Measurements from ENCODE around the gene PCDHGA8.
"Not testable (repeated sequence)": the region's sequence is repeated elsewhere in the genome, so short reads cannot be mapped to it uniquely, and the experiment has no call there.

PCDHGA8 gene

DNA sequence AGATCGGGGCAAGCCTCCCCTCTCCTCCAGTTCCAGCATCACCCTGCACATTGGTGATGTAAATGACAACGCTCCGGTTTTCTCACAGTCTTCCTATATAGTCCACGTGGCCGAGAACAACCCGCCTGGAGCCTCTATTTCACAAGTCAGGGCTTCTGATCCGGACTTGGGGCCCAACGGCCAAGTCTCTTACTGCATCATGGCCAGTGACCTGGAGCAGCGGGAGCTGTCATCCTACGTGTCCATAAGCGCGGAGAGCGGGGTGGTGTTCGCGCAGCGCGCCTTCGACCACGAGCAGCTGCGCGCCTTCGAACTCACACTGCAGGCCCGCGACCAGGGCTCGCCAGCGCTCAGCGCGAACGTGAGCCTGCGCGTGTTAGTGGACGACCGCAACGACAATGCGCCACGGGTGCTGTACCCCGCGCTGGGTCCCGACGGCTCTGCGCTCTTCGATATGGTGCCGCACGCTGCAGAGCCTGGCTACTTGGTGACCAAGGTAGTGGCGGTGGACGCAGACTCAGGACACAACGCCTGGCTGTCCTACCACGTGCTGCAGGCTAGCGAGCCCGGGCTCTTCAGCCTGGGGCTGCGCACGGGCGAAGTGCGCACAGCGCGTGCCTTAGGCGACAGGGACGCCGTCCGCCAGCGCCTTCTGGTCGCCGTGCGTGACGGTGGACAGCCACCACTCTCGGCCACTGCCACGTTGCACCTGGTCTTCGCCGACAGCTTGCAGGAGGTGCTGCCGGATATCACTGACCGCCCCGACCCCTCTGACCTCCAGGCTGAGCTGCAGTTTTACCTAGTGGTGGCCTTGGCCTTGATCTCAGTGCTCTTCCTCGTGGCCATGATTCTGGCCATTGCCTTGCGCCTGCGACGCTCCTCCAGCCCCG lies 3.0 kb upstream of the PCDHGA8 start:
- TF ChIP-seq GABPA (IDR thresholded peaks at IDR 0.05; ENCODE audit: low read depth) (no peak), SPI1 (IDR thresholded peaks at IDR 0.05; ENCODE audit: borderline replicate concordance, low read depth) (no peak), POLR2AphosphoS5 (IDR thresholded peaks at IDR 0.05; ENCODE audit: low read depth) (no peak)
- TF ChIP-seq, protein P1, sequence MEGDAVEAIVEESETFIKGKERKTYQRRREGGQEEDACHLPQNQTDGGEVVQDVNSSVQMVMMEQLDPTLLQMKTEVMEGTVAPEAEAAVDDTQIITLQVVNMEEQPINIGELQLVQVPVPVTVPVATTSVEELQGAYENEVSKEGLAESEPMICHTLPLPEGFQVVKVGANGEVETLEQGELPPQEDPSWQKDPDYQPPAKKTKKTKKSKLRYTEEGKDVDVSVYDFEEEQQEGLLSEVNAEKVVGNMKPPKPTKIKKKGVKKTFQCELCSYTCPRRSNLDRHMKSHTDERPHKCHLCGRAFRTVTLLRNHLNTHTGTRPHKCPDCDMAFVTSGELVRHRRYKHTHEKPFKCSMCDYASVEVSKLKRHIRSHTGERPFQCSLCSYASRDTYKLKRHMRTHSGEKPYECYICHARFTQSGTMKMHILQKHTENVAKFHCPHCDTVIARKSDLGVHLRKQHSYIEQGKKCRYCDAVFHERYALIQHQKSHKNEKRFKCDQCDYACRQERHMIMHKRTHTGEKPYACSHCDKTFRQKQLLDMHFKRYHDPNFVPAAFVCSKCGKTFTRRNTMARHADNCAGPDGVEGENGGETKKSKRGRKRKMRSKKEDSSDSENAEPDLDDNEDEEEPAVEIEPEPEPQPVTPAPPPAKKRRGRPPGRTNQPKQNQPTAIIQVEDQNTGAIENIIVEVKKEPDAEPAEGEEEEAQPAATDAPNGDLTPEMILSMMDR (IDR thresholded peaks at IDR 0.05; ENCODE audit: insufficient read depth, low read length), result no peak
- TF ChIP-seq, protein P2, sequence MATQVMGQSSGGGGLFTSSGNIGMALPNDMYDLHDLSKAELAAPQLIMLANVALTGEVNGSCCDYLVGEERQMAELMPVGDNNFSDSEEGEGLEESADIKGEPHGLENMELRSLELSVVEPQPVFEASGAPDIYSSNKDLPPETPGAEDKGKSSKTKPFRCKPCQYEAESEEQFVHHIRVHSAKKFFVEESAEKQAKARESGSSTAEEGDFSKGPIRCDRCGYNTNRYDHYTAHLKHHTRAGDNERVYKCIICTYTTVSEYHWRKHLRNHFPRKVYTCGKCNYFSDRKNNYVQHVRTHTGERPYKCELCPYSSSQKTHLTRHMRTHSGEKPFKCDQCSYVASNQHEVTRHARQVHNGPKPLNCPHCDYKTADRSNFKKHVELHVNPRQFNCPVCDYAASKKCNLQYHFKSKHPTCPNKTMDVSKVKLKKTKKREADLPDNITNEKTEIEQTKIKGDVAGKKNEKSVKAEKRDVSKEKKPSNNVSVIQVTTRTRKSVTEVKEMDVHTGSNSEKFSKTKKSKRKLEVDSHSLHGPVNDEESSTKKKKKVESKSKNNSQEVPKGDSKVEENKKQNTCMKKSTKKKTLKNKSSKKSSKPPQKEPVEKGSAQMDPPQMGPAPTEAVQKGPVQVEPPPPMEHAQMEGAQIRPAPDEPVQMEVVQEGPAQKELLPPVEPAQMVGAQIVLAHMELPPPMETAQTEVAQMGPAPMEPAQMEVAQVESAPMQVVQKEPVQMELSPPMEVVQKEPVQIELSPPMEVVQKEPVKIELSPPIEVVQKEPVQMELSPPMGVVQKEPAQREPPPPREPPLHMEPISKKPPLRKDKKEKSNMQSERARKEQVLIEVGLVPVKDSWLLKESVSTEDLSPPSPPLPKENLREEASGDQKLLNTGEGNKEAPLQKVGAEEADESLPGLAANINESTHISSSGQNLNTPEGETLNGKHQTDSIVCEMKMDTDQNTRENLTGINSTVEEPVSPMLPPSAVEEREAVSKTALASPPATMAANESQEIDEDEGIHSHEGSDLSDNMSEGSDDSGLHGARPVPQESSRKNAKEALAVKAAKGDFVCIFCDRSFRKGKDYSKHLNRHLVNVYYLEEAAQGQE (IDR thresholded peaks at IDR 0.05; ENCODE audit: insufficient replicate concordance, low read depth), result no peak
- Histone ChIP-seq H3K27me3 (ENCODE audit: insufficient read depth, poor library complexity, severe bottlenecking) (no peaks in the 10 kb centered on the region), H3K4me3 (replicated peaks; ENCODE audit: insufficient read depth, low read length) (no peak overlapping the region), H3K27ac (replicated peaks) (no peak overlapping the region)
- no peak for DNase-seq (ENCODE audit: low read depth in 1 of 2, low spot score in 1 of 2)

DNA sequence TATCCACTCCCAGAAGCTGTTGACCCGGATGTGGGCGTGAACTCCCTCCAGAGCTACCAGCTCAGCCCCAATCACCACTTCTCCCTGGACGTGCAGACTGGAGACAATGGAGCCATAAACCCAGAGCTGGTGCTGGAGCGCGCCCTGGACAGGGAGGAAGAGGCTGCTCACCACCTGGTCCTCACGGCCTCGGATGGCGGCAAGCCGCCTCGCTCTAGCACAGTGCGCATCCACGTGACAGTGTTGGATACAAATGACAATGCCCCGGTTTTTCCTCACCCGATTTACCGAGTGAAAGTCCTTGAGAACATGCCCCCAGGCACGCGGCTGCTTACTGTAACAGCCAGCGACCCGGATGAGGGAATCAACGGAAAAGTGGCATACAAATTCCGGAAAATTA lies 834 bp downstream of the PCDHGA8 start:
- no peaks in the 10 kb centered on the region for H3K27me3 ChIP-seq (ENCODE audit: insufficient read depth, poor library complexity, severe bottlenecking)
- no peak for DNase-seq (ENCODE audit: low read depth in 1 of 2, low spot score in 1 of 2)
- TF ChIP-seq, protein P1 (IDR thresholded peaks at IDR 0.05; ENCODE audit: insufficient read depth, low read length), result no peak
- TF ChIP-seq GABPA (IDR thresholded peaks at IDR 0.05; ENCODE audit: low read depth), result no peak
- no peak for TF ChIP-seq SPI1 (IDR thresholded peaks at IDR 0.05; ENCODE audit: borderline replicate concordance, low read depth)
- TF ChIP-seq, protein P2 (IDR thresholded peaks at IDR 0.05; ENCODE audit: insufficient replicate concordance, low read depth), result no peak
- no peak for TF ChIP-seq POLR2AphosphoS5 (IDR thresholded peaks at IDR 0.05; ENCODE audit: low read depth)
- no peak overlapping the region for H3K4me3 ChIP-seq (replicated peaks; ENCODE audit: insufficient read depth, low read length)
- no peak overlapping the region for H3K27ac ChIP-seq (replicated peaks)

DNA sequence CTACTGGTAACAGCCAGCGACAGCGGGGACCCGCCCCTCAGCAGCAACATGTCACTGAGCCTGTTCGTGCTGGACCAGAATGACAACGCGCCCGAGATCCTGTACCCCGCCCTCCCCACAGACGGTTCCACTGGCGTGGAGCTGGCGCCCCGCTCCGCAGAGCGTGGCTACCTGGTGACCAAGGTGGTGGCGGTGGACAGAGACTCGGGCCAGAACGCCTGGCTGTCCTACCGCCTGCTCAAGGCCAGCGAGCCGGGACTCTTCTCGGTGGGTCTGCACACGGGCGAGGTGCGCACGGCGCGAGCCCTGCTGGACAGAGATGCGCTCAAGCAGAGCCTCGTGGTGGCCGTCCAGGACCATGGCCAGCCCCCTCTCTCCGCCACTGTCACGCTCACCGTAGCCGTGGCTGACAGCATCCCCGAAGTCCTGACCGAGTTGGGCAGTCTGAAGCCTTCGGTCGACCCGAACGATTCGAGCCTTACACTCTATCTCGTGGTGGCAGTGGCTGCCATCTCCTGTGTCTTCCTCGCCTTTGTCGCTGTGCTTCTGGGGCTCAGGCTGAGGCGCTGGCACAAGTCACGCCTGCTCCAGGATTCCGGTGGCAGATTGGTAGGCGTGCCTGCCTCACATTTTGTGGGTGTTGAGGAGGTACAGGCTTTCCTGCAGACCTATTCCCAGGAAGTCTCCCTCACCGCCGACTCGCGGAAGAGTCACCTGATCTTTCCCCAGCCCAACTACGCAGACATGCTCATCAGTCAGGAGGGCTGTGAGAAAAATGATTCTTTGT lies 2.2 kb downstream of the PCDHGA8 start:
- DNase-seq (ENCODE audit: low read depth in 1 of 2, low spot score in 1 of 2); H3K27me3 ChIP-seq (ENCODE audit: insufficient read depth, poor library complexity, severe bottlenecking); H3K4me3 ChIP-seq (replicated peaks; ENCODE audit: insufficient read depth, low read length); H3K27ac ChIP-seq (replicated peaks): not testable (repeated sequence)

Data from HL-60 (cell line).